PFSK-1 (cell line): Measurements from ENCODE around the gene SLC1A7.

ENCODE experiments used
- FOXP2 ChIP-seq: optimal IDR thresholded peaks from 2 replicates; pipeline ENCODE3; 2011; ENCODE audit warnings: borderline replicate concordance, control low read depth, inconsistent platforms; ENCODE audit not compliant: insufficient read depth; ENCODE audit errors: extremely low read length, extremely low read depth
- POLR2AphosphoS5 ChIP-seq: IDR thresholded peaks from 2 replicates; pipeline ENCODE4 v1.6.1; 2012; ENCODE audit warnings: low read depth, mild to moderate bottlenecking, control low read depth, low read length, moderate library complexity
- SIN3A ChIP-seq: IDR thresholded peaks from 2 replicates; pipeline ENCODE4 v1.6.1; 2012; ENCODE audit warnings: mild to moderate bottlenecking, low read length, moderate library complexity, borderline replicate concordance; ENCODE audit not compliant: insufficient read depth
- TAF1 ChIP-seq: IDR thresholded peaks from 2 replicates; pipeline ENCODE4 v1.6.1; 2012; ENCODE audit warnings: low read length, control low read depth, borderline replicate concordance; ENCODE audit not compliant: insufficient read depth
- TF ChIP-seq, protein P1 (sequence below), 2 experiments: IDR thresholded peaks; 2 replicates each; pipeline versions ENCODE4 v1.6.1 to v1.8.0; 2011 to 2012; ENCODE audit warnings: low read depth in 2 of 2, low read length in 2 of 2, control low read depth in 1 of 2, inconsistent platforms in 1 of 2, mild to moderate bottlenecking in 1 of 2, moderate library complexity in 1 of 2; ENCODE audit not compliant: insufficient read depth in 1 of 2

The SLC1A7 gene

DNA sequence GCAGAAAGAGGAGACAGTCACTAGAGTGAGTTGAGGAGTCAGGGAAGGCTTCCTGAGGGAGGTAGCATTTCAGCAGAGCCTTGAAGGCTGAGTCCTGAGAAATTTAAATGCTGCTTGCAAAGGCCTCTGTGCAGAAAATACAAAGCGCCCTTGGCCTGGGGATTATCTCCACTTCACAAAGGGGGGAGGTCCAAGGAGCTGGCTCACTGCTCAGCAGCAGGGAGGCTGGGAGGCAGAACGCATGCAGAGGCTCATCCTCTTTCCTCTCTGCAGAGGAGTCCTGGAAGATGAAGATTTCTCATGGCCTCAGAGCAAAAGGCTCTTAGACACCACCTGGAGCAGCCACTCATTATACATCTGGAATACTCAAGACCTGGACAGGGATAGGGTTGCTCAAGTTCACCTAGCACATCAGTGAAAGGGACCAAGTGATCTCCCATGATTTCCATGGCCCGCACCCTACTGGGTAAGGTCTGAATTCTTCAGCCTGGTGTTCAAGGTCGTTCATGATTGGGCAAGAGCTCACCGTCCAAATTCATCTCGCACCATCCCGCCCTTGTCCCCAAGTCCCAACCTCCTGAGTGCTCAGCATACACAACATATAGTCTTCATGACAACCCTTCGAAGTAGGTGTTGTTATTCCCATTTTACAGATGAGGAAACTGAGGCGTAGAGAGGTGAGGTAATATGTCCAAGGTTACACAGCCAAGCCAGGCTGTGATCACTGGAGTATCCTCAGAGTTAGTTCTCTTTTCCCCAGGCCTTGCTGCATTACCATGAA is 9.0 kb downstream of the SLC1A7 start:
- TF ChIP-seq POLR2AphosphoS5, result no peak
- no peak for TF ChIP-seq FOXP2
- TF ChIP-seq TAF1, result no peak
- TF ChIP-seq, protein P1, sequence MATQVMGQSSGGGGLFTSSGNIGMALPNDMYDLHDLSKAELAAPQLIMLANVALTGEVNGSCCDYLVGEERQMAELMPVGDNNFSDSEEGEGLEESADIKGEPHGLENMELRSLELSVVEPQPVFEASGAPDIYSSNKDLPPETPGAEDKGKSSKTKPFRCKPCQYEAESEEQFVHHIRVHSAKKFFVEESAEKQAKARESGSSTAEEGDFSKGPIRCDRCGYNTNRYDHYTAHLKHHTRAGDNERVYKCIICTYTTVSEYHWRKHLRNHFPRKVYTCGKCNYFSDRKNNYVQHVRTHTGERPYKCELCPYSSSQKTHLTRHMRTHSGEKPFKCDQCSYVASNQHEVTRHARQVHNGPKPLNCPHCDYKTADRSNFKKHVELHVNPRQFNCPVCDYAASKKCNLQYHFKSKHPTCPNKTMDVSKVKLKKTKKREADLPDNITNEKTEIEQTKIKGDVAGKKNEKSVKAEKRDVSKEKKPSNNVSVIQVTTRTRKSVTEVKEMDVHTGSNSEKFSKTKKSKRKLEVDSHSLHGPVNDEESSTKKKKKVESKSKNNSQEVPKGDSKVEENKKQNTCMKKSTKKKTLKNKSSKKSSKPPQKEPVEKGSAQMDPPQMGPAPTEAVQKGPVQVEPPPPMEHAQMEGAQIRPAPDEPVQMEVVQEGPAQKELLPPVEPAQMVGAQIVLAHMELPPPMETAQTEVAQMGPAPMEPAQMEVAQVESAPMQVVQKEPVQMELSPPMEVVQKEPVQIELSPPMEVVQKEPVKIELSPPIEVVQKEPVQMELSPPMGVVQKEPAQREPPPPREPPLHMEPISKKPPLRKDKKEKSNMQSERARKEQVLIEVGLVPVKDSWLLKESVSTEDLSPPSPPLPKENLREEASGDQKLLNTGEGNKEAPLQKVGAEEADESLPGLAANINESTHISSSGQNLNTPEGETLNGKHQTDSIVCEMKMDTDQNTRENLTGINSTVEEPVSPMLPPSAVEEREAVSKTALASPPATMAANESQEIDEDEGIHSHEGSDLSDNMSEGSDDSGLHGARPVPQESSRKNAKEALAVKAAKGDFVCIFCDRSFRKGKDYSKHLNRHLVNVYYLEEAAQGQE (IDR thresholded peaks at IDR 0.05; ENCODE audit: insufficient read depth in 1 of 2, low read depth in 2 of 2, low read length in 2 of 2), result no peak
- TF ChIP-seq SIN3A, result no peak

DNA sequence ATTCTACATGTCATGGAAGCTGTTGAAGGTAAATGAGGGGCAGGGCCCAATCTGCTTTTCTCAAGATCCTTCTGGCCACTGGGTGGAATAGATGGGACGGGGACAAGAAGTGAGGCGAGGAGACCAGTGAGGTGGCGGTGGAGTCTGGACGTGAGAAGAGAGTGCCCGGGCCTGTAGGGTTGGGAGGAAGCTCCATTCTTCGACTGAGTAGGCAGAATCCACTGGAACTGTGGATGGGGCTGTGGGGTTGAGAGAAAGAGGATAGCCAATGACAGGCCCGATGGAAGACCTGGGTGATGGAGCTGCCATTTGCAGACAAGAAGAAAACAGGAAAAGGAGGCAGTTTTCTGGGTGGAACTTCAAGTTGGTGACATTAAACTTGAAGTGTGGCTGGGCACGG is 10.3 kb downstream of the SLC1A7 start:
- no peak for TF ChIP-seq FOXP2
- no peak for TF ChIP-seq TAF1
- TF ChIP-seq SIN3A, result no peak
- no peak for TF ChIP-seq POLR2AphosphoS5
- TF ChIP-seq, protein P1 (IDR thresholded peaks at IDR 0.05; ENCODE audit: insufficient read depth in 1 of 2, low read depth in 2 of 2, low read length in 2 of 2), result no peak

DNA sequence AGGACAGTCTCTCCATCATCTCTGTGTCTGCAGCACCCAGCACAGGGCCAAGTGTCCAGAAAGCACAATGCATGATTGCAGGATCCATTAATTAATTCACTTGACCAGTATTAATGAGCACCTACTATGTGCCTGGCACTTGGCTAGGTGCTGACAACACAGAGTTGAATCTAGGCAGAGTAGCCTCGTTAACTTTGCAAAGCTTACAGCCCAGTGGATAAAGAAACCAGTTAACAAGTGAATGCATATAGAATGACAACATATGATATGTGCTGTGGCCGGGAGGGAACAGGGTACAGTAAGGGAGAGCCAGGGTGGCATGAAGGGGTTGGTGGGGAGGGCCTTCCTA is 10.9 kb downstream of the SLC1A7 start:
- TF ChIP-seq, protein P1 (IDR thresholded peaks at IDR 0.05; ENCODE audit: insufficient read depth in 1 of 2, low read depth in 2 of 2, low read length in 2 of 2), result no peak
- TF ChIP-seq FOXP2, result no peak
- no peak for TF ChIP-seq TAF1
- TF ChIP-seq SIN3A, result no peak
- no peak for TF ChIP-seq POLR2AphosphoS5

DNA sequence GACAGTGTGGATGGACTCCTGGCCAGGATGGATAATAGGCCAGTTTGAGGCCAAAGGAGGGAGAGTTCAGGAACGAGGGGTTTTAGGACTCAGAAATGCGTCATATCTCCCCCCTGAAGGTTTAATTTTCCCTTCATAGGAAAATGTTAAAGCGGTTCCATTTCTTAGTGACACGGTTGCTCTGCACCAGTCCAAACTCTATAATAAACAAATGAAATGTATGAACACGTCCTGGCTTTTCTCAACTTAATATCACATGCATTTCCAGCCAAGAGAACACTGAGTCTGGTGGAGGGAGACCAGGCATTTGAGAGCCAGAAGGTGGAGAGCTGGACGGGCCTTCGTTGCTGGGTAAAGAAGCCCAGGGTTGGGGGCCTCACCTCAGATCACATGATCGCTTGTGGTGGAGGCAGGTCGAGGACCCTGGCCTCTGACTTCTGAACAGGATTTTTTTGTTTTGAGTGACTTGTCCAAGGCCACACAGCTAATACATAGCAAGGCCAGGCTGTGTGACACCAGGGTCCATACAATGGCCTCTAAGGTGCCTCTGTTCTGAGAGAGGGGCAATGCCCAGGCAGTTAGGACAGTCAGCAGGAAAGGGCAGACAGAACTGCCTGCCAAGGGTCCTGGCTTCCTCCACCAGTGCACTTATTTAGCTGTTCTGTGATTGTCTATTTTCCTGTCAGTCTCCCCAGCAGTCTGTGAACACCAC is 11.4 kb downstream of the SLC1A7 start:
- TF ChIP-seq POLR2AphosphoS5, result no peak
- TF ChIP-seq, protein P1 (IDR thresholded peaks at IDR 0.05; ENCODE audit: insufficient read depth in 1 of 2, low read depth in 2 of 2, low read length in 2 of 2), result no peak
- TF ChIP-seq SIN3A, result no peak
- TF ChIP-seq FOXP2, result no peak
- no peak for TF ChIP-seq TAF1
